Measurements from ENCODE around the gene KHDC1L. TPM values are rescaled to one million over a fixed set of nuclear protein-coding genes. Genes with fewer than 3 reads are reported as not detected.

The KHDC1L gene
- total RNA-seq, 4 donors from 2014 or later, result not detected

DNA sequence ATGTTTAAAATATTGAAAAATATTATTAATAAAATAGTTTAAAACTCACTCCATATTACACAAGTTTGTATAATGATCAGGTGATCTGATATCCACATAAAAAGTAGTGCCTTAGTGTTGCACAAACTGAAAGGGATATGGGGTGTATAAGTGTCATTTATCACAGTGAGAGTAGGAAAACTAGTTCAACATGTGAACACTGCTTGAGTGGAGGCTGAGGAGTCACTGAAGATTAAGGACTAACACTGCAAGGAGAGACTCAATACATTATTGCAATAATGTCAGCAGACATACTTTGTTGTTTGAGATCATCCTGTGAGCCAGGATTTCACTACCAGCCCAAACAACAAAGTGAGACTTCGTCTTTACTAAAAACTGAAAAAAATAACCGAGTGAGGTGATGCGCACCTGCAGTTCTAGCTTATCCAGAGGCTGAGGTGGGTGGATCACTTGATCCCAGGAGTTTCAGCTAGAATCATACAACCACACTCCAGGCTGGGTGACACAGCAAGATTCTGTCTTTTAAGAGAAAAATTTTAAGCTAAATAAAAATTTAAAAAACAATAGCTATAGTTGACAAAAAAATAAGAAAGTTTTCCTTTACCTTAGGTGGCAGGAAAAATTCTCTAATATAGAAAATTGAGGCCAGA, 2.4 kb upstream of the KHDC1L start:
- H3K27me3 ChIP-seq, result no peaks in the 10 kb centered on the region
- intact Hi-C loops (cut with DNase I; ENCODE audit: low total_unique reads) (no loop called here), in situ Hi-C loops (cut with MboI; ENCODE audit: low pct_ligation_motif_present in 1 of 4, low pct_unique_long_range_greater_than_20kb in 1 of 4, low sequenced_read_pairs in 3 of 4) (no loop called here)
- no peaks in the 10 kb centered on the region for H3K36me3 ChIP-seq
- DNase-seq, result no peak
- H3K27ac ChIP-seq, result no peak overlapping the region
- no peaks in the 10 kb centered on the region for H3K9me3 ChIP-seq
- no peaks in the 10 kb centered on the region for H3K4me1 ChIP-seq
- TF ChIP-seq, protein P1, sequence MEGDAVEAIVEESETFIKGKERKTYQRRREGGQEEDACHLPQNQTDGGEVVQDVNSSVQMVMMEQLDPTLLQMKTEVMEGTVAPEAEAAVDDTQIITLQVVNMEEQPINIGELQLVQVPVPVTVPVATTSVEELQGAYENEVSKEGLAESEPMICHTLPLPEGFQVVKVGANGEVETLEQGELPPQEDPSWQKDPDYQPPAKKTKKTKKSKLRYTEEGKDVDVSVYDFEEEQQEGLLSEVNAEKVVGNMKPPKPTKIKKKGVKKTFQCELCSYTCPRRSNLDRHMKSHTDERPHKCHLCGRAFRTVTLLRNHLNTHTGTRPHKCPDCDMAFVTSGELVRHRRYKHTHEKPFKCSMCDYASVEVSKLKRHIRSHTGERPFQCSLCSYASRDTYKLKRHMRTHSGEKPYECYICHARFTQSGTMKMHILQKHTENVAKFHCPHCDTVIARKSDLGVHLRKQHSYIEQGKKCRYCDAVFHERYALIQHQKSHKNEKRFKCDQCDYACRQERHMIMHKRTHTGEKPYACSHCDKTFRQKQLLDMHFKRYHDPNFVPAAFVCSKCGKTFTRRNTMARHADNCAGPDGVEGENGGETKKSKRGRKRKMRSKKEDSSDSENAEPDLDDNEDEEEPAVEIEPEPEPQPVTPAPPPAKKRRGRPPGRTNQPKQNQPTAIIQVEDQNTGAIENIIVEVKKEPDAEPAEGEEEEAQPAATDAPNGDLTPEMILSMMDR (IDR thresholded peaks at IDR 0.05), result no peak
- TF ChIP-seq POLR2A (IDR thresholded peaks at IDR 0.05) (no peak), EP300 (IDR thresholded peaks at IDR 0.05; ENCODE audit: low read depth) (no peak), POLR2AphosphoS5 (IDR thresholded peaks at IDR 0.05) (no peak)
- 92% methylated on average over 3 of the region's 3 CpGs; no CpG with 5 or more reads in 1 of the 2 donors for WGBS, 2 donors (ENCODE audit: low coverage in 1 of 2)
- H3K4me3 ChIP-seq, result no peak overlapping the region

DNA sequence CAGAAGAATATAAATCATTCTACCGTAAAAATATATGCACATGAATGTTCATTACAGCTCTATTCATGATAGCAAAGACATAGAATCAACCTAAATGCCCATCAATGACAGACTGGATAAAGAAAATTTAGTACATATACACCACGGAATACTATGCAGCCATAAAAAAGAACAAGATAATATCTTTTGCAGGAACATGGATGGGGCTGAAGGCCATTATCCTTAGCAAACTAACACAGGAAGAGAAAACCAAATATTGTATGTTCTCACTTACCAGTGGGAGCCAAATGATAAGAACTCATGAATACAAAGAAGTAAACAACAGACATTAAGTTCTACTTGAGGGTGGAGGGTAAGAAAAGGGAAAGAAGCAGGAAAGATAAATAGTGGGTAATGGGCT, 8.4 kb downstream of the KHDC1L start:
- intact Hi-C loops (cut with DNase I; ENCODE audit: low total_unique reads), result no loop called here
- no peaks in the 10 kb centered on the region for H3K36me3 ChIP-seq
- no peak overlapping the region for H3K4me3 ChIP-seq
- in situ Hi-C loops (cut with MboI; ENCODE audit: low pct_ligation_motif_present in 1 of 4, low pct_unique_long_range_greater_than_20kb in 1 of 4, low sequenced_read_pairs in 3 of 4), result no loop called here
- H3K27me3 ChIP-seq, result no peaks in the 10 kb centered on the region
- H3K9me3 ChIP-seq, result no peaks in the 10 kb centered on the region
- TF ChIP-seq POLR2AphosphoS5 (IDR thresholded peaks at IDR 0.05) (no peak), POLR2A (IDR thresholded peaks at IDR 0.05) (no peak), EP300 (IDR thresholded peaks at IDR 0.05; ENCODE audit: low read depth) (no peak)
- TF ChIP-seq, protein P1 (IDR thresholded peaks at IDR 0.05), result no peak
- H3K4me1 ChIP-seq, result no peaks in the 10 kb centered on the region
- no peak for DNase-seq
- no peak overlapping the region for H3K27ac ChIP-seq
- WGBS, 2 donors (ENCODE audit: low coverage in 1 of 2), result 87 to 90% methylated on average over 2 of the region's 2 CpGs

DNA sequence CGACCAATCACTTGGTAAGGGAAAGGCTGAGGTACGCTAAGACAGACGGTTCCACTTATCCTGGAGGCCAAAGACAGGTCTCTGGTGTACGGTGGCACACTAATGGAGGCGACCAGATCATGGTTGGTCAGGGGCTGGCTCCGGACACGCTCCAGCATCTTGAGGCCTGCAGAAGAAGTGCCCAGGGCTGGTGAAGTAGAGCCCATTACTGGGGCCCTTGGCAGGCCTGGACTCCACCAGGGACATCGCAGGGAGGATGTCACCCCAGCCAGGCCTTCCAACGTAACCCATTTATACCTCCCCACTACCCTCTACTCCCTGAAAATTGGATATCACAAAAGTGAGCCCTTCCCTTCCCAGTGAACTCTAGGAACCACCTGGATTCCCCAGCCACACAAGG, 16.2 kb downstream of the KHDC1L start:
- no peaks in the 10 kb centered on the region for H3K4me1 ChIP-seq
- TF ChIP-seq POLR2AphosphoS5 (IDR thresholded peaks at IDR 0.05), result no peak
- no peak for TF ChIP-seq POLR2A (IDR thresholded peaks at IDR 0.05)
- TF ChIP-seq, protein P1 (IDR thresholded peaks at IDR 0.05), result no peak
- no peak for TF ChIP-seq EP300 (IDR thresholded peaks at IDR 0.05; ENCODE audit: low read depth)
- no peak for DNase-seq
- intact Hi-C loops (cut with DNase I; ENCODE audit: low total_unique reads), result no loop called here
- no peak overlapping the region for H3K4me3 ChIP-seq
- H3K9me3 ChIP-seq, result no peaks in the 10 kb centered on the region
- no peaks in the 10 kb centered on the region for H3K27me3 ChIP-seq
- in situ Hi-C loops (cut with MboI; ENCODE audit: low pct_ligation_motif_present in 1 of 4, low pct_unique_long_range_greater_than_20kb in 1 of 4, low sequenced_read_pairs in 3 of 4), result no loop called here
- no peak overlapping the region for H3K27ac ChIP-seq
- H3K36me3 ChIP-seq, result no peaks in the 10 kb centered on the region
- WGBS, 2 donors (ENCODE audit: low coverage in 1 of 2), result 80 to 89% methylated on average over 1 to 9 of the region's 9 CpGs

DNA sequence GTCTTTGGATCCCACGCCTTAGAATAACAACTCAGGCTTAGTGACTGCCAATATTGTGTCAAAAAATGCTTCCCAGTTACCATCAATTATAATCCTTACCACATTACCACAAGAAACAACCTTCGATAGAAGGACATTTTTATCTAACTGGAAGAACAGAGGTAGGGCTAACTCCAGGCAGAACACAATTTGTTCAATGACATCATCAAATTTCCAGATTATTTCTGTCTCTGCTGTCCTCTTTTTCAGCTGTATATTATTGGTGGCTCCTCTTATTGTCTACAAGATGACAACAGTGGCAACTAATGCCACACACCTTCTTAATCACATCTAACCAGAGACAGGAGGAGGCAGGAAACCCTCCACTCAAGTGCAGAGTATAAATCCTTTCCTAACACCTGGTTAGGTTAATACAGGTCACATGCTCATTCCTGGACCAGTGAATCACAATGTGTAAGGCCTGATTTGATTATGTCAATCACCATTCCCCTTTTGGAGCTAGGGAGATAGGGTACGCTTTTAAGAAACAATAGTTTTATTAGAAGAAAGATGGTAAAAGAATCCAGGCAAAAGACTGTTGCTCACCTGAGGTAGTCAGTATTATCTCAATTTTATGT, 18.0 kb downstream of the KHDC1L start:
- in situ Hi-C loops (cut with MboI; ENCODE audit: low pct_ligation_motif_present in 1 of 4, low pct_unique_long_range_greater_than_20kb in 1 of 4, low sequenced_read_pairs in 3 of 4), result no loop called here
- 55 to 74% methylated on average over 3 of the region's 3 CpGs for WGBS, 2 donors (ENCODE audit: low coverage in 1 of 2)
- H3K4me1 ChIP-seq, result no peaks in the 10 kb centered on the region
- H3K4me3 ChIP-seq, result no peak overlapping the region
- TF ChIP-seq, protein P1 (IDR thresholded peaks at IDR 0.05), result no peak
- TF ChIP-seq POLR2AphosphoS5 (IDR thresholded peaks at IDR 0.05) (no peak), EP300 (IDR thresholded peaks at IDR 0.05; ENCODE audit: low read depth) (no peak), POLR2A (IDR thresholded peaks at IDR 0.05) (no peak)
- no peaks in the 10 kb centered on the region for H3K27me3 ChIP-seq
- H3K27ac ChIP-seq, result no peak overlapping the region
- H3K36me3 ChIP-seq, result no peaks in the 10 kb centered on the region
- no peak for DNase-seq
- no peaks in the 10 kb centered on the region for H3K9me3 ChIP-seq
- intact Hi-C loops (cut with DNase I; ENCODE audit: low total_unique reads), result no loop called here
